Loucy (cell line): ENCODE measurements around the gene GABRB2.

Experiments
- H2AFZ ChIP-seq: fragments of 200-600 bp; sonication (generic); 2 replicates; pipeline ENCODE4 v1.6.0; 2016; ENCODE audit warnings: antibody characterized with exemption, mild to moderate bottlenecking, low read length, moderate library complexity
- H3F3A ChIP-seq: fragments of 200-600 bp; 2 replicates; pipeline ENCODE4 v1.6.0; 2016; ENCODE audit warnings: antibody characterized with exemption, low read depth, mild to moderate bottlenecking
- H3K27me3 ChIP-seq: fragments of 200-600 bp; sonication (generic); 2 replicates; pipeline ENCODE4 v1.6.1; 2014; ENCODE audit warnings: low read length, mild to moderate bottlenecking; ENCODE audit not compliant: insufficient read depth, poor library complexity, severe bottlenecking
- H3K36me3 ChIP-seq: fragments of 200-600 bp; sonication (generic); 2 replicates; pipeline ENCODE4 v1.6.1; 2016; ENCODE audit warnings: low read length; ENCODE audit not compliant: insufficient read depth
- H3K4me1 ChIP-seq: fragments of 200-600 bp; sonication (generic); 2 replicates; pipeline ENCODE4 v1.5.1; 2014; ENCODE audit warnings: low read length, mild to moderate bottlenecking; ENCODE audit not compliant: insufficient read depth, poor library complexity, severe bottlenecking
- H3K4me2 ChIP-seq: fragments of 200-600 bp; sonication (generic); 2 replicates; pipeline ENCODE4 v1.6.0; 2014; ENCODE audit warnings: antibody characterized with exemption, low read length, low read depth, mild to moderate bottlenecking; ENCODE audit not compliant: poor library complexity, severe bottlenecking
- H3K4me3 ChIP-seq: fragments of 200-600 bp; sonication (generic); 2 replicates; pipeline ENCODE4 v1.5.1; 2014; ENCODE audit warnings: low read length, mild to moderate bottlenecking, mixed read lengths; ENCODE audit not compliant: poor library complexity, severe bottlenecking
- H3K79me2 ChIP-seq: fragments of 200-600 bp; sonication (generic); 2 replicates; pipeline ENCODE4 v1.6.1; 2014; ENCODE audit warnings: low read length; ENCODE audit not compliant: insufficient read depth
- H3K9ac ChIP-seq: fragments of 200-600 bp; sonication (generic); 2 replicates; pipeline ENCODE4 v1.6.0; 2014; ENCODE audit warnings: mild to moderate bottlenecking, low read depth, low read length, moderate library complexity; ENCODE audit not compliant: poor library complexity, severe bottlenecking
- H3K9me2 ChIP-seq: fragments of 200-600 bp; sonication (generic); replicated peaks from 2 replicates; pipeline ENCODE4 v1.6.1; 2016; ENCODE audit warnings: low read depth, low read length, mixed read lengths
- H3K9me3 ChIP-seq: fragments of 200-600 bp; sonication (generic); 2 replicates; pipeline ENCODE4 v1.6.1; 2014; ENCODE audit warnings: mild to moderate bottlenecking, antibody characterized with exemption, low read length, low read depth; ENCODE audit not compliant: insufficient read depth
- H4K20me1 ChIP-seq: fragments of 200-600 bp; sonication (generic); 2 replicates; pipeline ENCODE4 v1.6.0; 2014; ENCODE audit warnings: antibody characterized with exemption, low read length, mild to moderate bottlenecking; ENCODE audit not compliant: insufficient read depth, poor library complexity, severe bottlenecking
- CTCF ChIP-seq: fragments of 200-600 bp; sonication (generic); conservative IDR thresholded peaks from 2 replicates; pipeline ENCODE4 v1.5.1; 2014; ENCODE audit warnings: mild to moderate bottlenecking, antibody characterized with exemption, low read length
- EZH2phosphoT487 ChIP-seq: fragments of 200-600 bp; IDR thresholded peaks from 2 replicates; pipeline ENCODE4 v1.6.1; 2018; ENCODE audit warnings: antibody characterized with exemption, mild to moderate bottlenecking, moderate library complexity, borderline replicate concordance

The GABRB2 gene

DNA sequence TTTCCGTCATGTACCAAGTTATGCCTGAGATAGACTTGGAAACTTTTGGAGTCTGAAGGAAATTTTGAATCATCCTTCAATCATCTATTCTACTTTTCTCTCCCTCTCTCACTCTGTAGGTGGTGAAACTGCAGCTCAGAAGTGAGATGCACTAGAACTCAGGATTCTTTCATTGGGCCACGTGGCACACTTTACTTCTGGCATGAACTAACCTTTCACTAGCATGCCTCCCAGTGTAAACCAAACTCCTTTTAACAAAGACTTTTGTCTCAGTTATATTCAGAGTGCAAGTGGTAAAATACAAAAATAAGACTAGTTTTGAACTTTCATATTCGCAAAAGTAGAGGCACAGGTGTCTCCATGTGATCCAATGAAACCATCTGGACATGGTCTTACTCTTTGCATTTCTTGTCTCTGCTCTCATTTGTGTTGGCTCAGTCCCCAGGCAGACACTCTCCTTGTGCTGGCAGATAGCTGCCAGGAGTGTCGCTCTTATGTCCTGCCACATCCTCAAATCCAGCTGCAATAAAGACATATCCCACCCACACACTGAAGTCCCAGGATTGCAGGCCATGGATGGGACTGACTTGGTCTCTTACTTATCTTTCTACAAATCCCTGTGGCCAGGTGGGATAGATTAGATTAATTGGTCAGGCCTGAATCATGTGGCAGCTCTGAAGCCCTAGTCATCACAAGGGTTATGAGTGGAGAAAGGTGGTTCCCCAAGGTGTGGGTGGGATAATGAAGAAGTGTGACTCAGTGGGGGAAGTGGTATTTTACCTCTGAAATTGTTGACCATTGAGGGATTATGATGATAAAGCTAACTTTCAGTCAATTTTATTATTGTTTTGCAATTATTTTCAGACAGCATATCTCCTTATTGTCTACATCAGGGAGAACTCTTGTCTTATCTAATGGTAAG, 267.5 kb downstream of the GABRB2 start:
- H3F3A ChIP-seq: no peaks in the 10 kb centered on the region
- H2AFZ ChIP-seq: no peak overlapping the region
- H3K4me1 ChIP-seq: no peaks in the 10 kb centered on the region
- H3K9me3 ChIP-seq: no peaks in the 10 kb centered on the region
- H3K36me3 ChIP-seq: no peaks in the 10 kb centered on the region
- no peak overlapping the region for H3K4me2 ChIP-seq
- H3K27me3 ChIP-seq: no peaks in the 10 kb centered on the region
- no peak overlapping the region for H3K4me3 ChIP-seq
- H3K9ac ChIP-seq: no peak overlapping the region
- H3K9me2 ChIP-seq: no peaks in the 10 kb centered on the region
- TF ChIP-seq CTCF (no peak), EZH2phosphoT487 (no peak)
- no peaks in the 10 kb centered on the region for H4K20me1 ChIP-seq
- H3K79me2 ChIP-seq: no peaks in the 10 kb centered on the region

GRCh38 chr5:161277011-161277410, 269.5 kb downstream of the GABRB2 start:
- Histone ChIP-seq H3K9me3 (no peaks in the 10 kb centered on the region), H3K9me2 (no peaks in the 10 kb centered on the region), H4K20me1 (no peaks in the 10 kb centered on the region), H3K4me3 (no peak overlapping the region), H3F3A (no peaks in the 10 kb centered on the region), H3K4me1 (no peaks in the 10 kb centered on the region), H2AFZ (no peak overlapping the region), H3K36me3 (no peaks in the 10 kb centered on the region), H3K27me3 (no peaks in the 10 kb centered on the region), H3K9ac (no peak overlapping the region), H3K4me2 (no peak overlapping the region), H3K79me2 (no peaks in the 10 kb centered on the region)
- no peak for TF ChIP-seq CTCF
- no peak for TF ChIP-seq EZH2phosphoT487

- H2AFZ ChIP-seq: no peak overlapping the region
- no peaks in the 10 kb centered on the region for H4K20me1 ChIP-seq
- H3K9ac ChIP-seq: no peak overlapping the region
- no peaks in the 10 kb centered on the region for H3K36me3 ChIP-seq
- no peaks in the 10 kb centered on the region for H3F3A ChIP-seq
- TF ChIP-seq EZH2phosphoT487: no peak
- TF ChIP-seq CTCF: no peak
- H3K27me3 ChIP-seq: no peaks in the 10 kb centered on the region
- H3K79me2 ChIP-seq: no peaks in the 10 kb centered on the region
- H3K9me2 ChIP-seq: no peaks in the 10 kb centered on the region
- H3K4me1 ChIP-seq: no peaks in the 10 kb centered on the region
- H3K9me3 ChIP-seq: no peaks in the 10 kb centered on the region
- H3K4me3 ChIP-seq: no peak overlapping the region
- H3K4me2 ChIP-seq: no peak overlapping the region
Measured at GRCh38 chr5:161274951-161275350, 271.6 kb downstream of the GABRB2 start.
